ENCODE data around the gene SLC13A5. TPM values are rescaled to one million over a fixed set of nuclear protein-coding genes. Genes with fewer than 3 reads are reported as not detected.
"Not testable (repeated sequence)": the region's sequence is repeated elsewhere in the genome, so short reads cannot be mapped to it uniquely, and the experiment has no call there.

Gene SLC13A5
- total and polyA plus RNA-seq, 5 donors, result not detected

- Histone ChIP-seq H3K9me3 (ENCODE audit: control insufficient read depth, low read length) (no peaks in the 10 kb centered on the region), H3K27ac (ENCODE audit: low read length) (no peak overlapping the region), H3K27me3 (ENCODE audit: control insufficient read depth, insufficient read depth) (no peaks in the 10 kb centered on the region), H3K4me1 (ENCODE audit: control insufficient read depth, insufficient read depth, low read length) (no peaks in the 10 kb centered on the region), H3K4me3 (ENCODE audit: low read length) (no peak overlapping the region)
- intact Hi-C loops (cut with DNase I), result no loop called here
- DNase-seq, result no peak
- WGBS, result 64% methylated on average over 16 of the region's 16 CpGs
- no peak for ATAC-seq
Observed at GRCh38 chr17:6699997-6700947, 12.9 kb downstream of the SLC13A5 start.

GRCh38 chr17:6698004-6698403 is 15.2 kb downstream of the SLC13A5 start:
- WGBS, result 80% methylated on average over 11 of the region's 11 CpGs

GRCh38 chr17:6696906-6697305 is 16.3 kb downstream of the SLC13A5 start:
- H3K4me3 ChIP-seq (ENCODE audit: low read length), result no peak overlapping the region
- DNase-seq (no peak), ATAC-seq (no peak)
- no peaks in the 10 kb centered on the region for H3K27me3 ChIP-seq (ENCODE audit: control insufficient read depth, insufficient read depth)
- intact Hi-C loops (cut with DNase I), result no loop called here
- no peaks in the 10 kb centered on the region for H3K4me1 ChIP-seq (ENCODE audit: control insufficient read depth, insufficient read depth, low read length)
- WGBS, result 83% methylated on average over 5 of the region's 5 CpGs
- H3K27ac ChIP-seq (ENCODE audit: low read length), result no peak overlapping the region
- H3K9me3 ChIP-seq (ENCODE audit: control insufficient read depth, low read length), result no peaks in the 10 kb centered on the region

More at GRCh38 chr17:6698004-6698403, 15.2 kb downstream of the SLC13A5 start:
- H3K9me3 ChIP-seq (ENCODE audit: control insufficient read depth, low read length), result no peaks in the 10 kb centered on the region
- no peak for ATAC-seq
- H3K4me3 ChIP-seq (ENCODE audit: low read length), result no peak overlapping the region
- H3K27ac ChIP-seq (ENCODE audit: low read length), result no peak overlapping the region
- DNase-seq, result no peak
- no peaks in the 10 kb centered on the region for H3K27me3 ChIP-seq (ENCODE audit: control insufficient read depth, insufficient read depth)
- H3K4me1 ChIP-seq (ENCODE audit: control insufficient read depth, insufficient read depth, low read length), result no peaks in the 10 kb centered on the region
- intact Hi-C loops (cut with DNase I), result no loop called here

- DNase-seq, result peak in 1 of 3 donors; percentile 26
- Histone ChIP-seq H3K4me1 (ENCODE audit: control insufficient read depth, insufficient read depth, low read length) (no peaks in the 10 kb centered on the region), H3K27ac (ENCODE audit: low read length) (no peak overlapping the region), H3K27me3 (ENCODE audit: control insufficient read depth, insufficient read depth) (no peaks in the 10 kb centered on the region), H3K4me3 (ENCODE audit: low read length) (no peak overlapping the region), H3K9me3 (ENCODE audit: control insufficient read depth, low read length) (no peaks in the 10 kb centered on the region)
- intact Hi-C loops (cut with DNase I), result no loop called here
- 66% methylated on average over 13 of the region's 13 CpGs for WGBS
- no peak for ATAC-seq
Observed at GRCh38 chr17:6695565-6695964, 17.6 kb downstream of the SLC13A5 start.

GRCh38 chr17:6695051-6695450 is 18.1 kb downstream of the SLC13A5 start:
- 86% methylated on average over 2 of the region's 2 CpGs for WGBS
- Histone ChIP-seq H3K4me1 (ENCODE audit: control insufficient read depth, insufficient read depth, low read length) (no peaks in the 10 kb centered on the region), H3K27me3 (ENCODE audit: control insufficient read depth, insufficient read depth) (no peaks in the 10 kb centered on the region), H3K9me3 (ENCODE audit: control insufficient read depth, low read length) (no peaks in the 10 kb centered on the region), H3K27ac (ENCODE audit: low read length) (no peak overlapping the region), H3K4me3 (ENCODE audit: low read length) (no peak overlapping the region)
- intact Hi-C loops (cut with DNase I), result no loop called here
- DNase-seq, result no peak
- no peak for ATAC-seq

- WGBS, result 60% methylated on average over 6 of the region's 6 CpGs
- H3K27ac ChIP-seq (ENCODE audit: low read length); ATAC-seq; DNase-seq; H3K4me1 ChIP-seq (ENCODE audit: control insufficient read depth, insufficient read depth, low read length); H3K9me3 ChIP-seq (ENCODE audit: control insufficient read depth, low read length); intact Hi-C loops (cut with DNase I); H3K4me3 ChIP-seq (ENCODE audit: low read length); H3K27me3 ChIP-seq (ENCODE audit: control insufficient read depth, insufficient read depth): not testable (repeated sequence)
Observed at GRCh38 chr17:6691958-6692357, 21.2 kb downstream of the SLC13A5 start.

- DNase-seq (no peak), ATAC-seq (no peak)
- Histone ChIP-seq H3K4me1 (ENCODE audit: control insufficient read depth, insufficient read depth, low read length) (no peaks in the 10 kb centered on the region), H3K4me3 (ENCODE audit: low read length) (no peak overlapping the region), H3K27ac (ENCODE audit: low read length) (no peak overlapping the region), H3K9me3 (ENCODE audit: control insufficient read depth, low read length) (no peaks in the 10 kb centered on the region), H3K27me3 (ENCODE audit: control insufficient read depth, insufficient read depth) (no peaks in the 10 kb centered on the region)
- 81% methylated on average over 3 of the region's 3 CpGs for WGBS
- intact Hi-C loops (cut with DNase I), result no loop called here
Observed at GRCh38 chr17:6691546-6691945, 21.6 kb downstream of the SLC13A5 start.

GRCh38 chr17:6690641-6691040 is 22.5 kb downstream of the SLC13A5 start:
- WGBS, result 81% methylated on average over 11 of the region's 11 CpGs
- H3K27me3 ChIP-seq (ENCODE audit: control insufficient read depth, insufficient read depth), result no peaks in the 10 kb centered on the region
- intact Hi-C loops (cut with DNase I), result no loop called here
- H3K4me1 ChIP-seq (ENCODE audit: control insufficient read depth, insufficient read depth, low read length), result no peaks in the 10 kb centered on the region
- DNase-seq, result no peak
- H3K4me3 ChIP-seq (ENCODE audit: low read length), result no peak overlapping the region
- ATAC-seq, result no peak
- no peak overlapping the region for H3K27ac ChIP-seq (ENCODE audit: low read length)
- no peaks in the 10 kb centered on the region for H3K9me3 ChIP-seq (ENCODE audit: control insufficient read depth, low read length)

- intact Hi-C loops (cut with DNase I), result no loop called here
- Histone ChIP-seq H3K4me1 (ENCODE audit: control insufficient read depth, insufficient read depth, low read length) (no peaks in the 10 kb centered on the region), H3K27me3 (ENCODE audit: control insufficient read depth, insufficient read depth) (no peaks in the 10 kb centered on the region), H3K4me3 (ENCODE audit: low read length) (no peak overlapping the region), H3K9me3 (ENCODE audit: control insufficient read depth, low read length) (no peaks in the 10 kb centered on the region), H3K27ac (ENCODE audit: low read length) (no peak overlapping the region)
- 89% methylated on average over 9 of the region's 9 CpGs for WGBS
- ATAC-seq, result no peak
- DNase-seq, result no peak
Observed at GRCh38 chr17:6688944-6689343, 24.2 kb downstream of the SLC13A5 start.

GRCh38 chr17:6686026-6686425 is 27.1 kb downstream of the SLC13A5 start:
- no peaks in the 10 kb centered on the region for H3K27me3 ChIP-seq (ENCODE audit: control insufficient read depth, insufficient read depth)
- intact Hi-C loops (cut with DNase I), result no loop called here
- WGBS, result 82% methylated on average over 4 of the region's 4 CpGs

GRCh38 chr17:6684881-6685767 is 28.0 kb downstream of the SLC13A5 start:
- intact Hi-C loops (cut with DNase I), result no loop called here
- ATAC-seq (no peak), DNase-seq (no peak)
- Histone ChIP-seq H3K4me1 (ENCODE audit: control insufficient read depth, insufficient read depth, low read length) (no peaks in the 10 kb centered on the region), H3K27ac (ENCODE audit: low read length) (no peak overlapping the region), H3K4me3 (ENCODE audit: low read length) (no peak overlapping the region), H3K27me3 (ENCODE audit: control insufficient read depth, insufficient read depth) (no peaks in the 10 kb centered on the region), H3K9me3 (ENCODE audit: control insufficient read depth, low read length) (no peaks in the 10 kb centered on the region)
- WGBS, result 76% methylated on average over 14 of the region's 14 CpGs

More at GRCh38 chr17:6686026-6686425, 27.1 kb downstream of the SLC13A5 start:
- no peak overlapping the region for H3K27ac ChIP-seq (ENCODE audit: low read length)
- ATAC-seq (no peak), DNase-seq (no peak)
- no peaks in the 10 kb centered on the region for H3K4me1 ChIP-seq (ENCODE audit: control insufficient read depth, insufficient read depth, low read length)
- no peaks in the 10 kb centered on the region for H3K9me3 ChIP-seq (ENCODE audit: control insufficient read depth, low read length)
- H3K4me3 ChIP-seq (ENCODE audit: low read length), result no peak overlapping the region

Measured in right cardiac atrium (tissue), 5 donors.